ENCODE measurements around the gene SLC25A33.

GRCh38 chr1:9553736-9554144 is 14.5 kb downstream of the SLC25A33 start:
- TF ChIP-seq CTCF (optimal IDR thresholded peaks at IDR 0.05 in 1 of 3, IDR thresholded peaks at IDR 0.05 in 1 of 3, conservative IDR thresholded peaks at IDR 0.05 in 1 of 3; ENCODE audit: extremely low read depth in 1 of 3, insufficient read depth in 2 of 3, low read length in 3 of 3), result no peak
- no peak for TF ChIP-seq EZH2 (IDR thresholded peaks at IDR 0.05; ENCODE audit: low read length)
